ENCODE data around the gene RASGRP3.
"Not testable (repeated sequence)": the region's sequence is repeated elsewhere in the genome, so short reads cannot be mapped to it uniquely, and the experiment has no call there.

RASGRP3 gene, protein sequence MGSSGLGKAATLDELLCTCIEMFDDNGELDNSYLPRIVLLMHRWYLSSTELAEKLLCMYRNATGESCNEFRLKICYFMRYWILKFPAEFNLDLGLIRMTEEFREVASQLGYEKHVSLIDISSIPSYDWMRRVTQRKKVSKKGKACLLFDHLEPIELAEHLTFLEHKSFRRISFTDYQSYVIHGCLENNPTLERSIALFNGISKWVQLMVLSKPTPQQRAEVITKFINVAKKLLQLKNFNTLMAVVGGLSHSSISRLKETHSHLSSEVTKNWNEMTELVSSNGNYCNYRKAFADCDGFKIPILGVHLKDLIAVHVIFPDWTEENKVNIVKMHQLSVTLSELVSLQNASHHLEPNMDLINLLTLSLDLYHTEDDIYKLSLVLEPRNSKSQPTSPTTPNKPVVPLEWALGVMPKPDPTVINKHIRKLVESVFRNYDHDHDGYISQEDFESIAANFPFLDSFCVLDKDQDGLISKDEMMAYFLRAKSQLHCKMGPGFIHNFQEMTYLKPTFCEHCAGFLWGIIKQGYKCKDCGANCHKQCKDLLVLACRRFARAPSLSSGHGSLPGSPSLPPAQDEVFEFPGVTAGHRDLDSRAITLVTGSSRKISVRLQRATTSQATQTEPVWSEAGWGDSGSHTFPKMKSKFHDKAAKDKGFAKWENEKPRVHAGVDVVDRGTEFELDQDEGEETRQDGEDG

DNA sequence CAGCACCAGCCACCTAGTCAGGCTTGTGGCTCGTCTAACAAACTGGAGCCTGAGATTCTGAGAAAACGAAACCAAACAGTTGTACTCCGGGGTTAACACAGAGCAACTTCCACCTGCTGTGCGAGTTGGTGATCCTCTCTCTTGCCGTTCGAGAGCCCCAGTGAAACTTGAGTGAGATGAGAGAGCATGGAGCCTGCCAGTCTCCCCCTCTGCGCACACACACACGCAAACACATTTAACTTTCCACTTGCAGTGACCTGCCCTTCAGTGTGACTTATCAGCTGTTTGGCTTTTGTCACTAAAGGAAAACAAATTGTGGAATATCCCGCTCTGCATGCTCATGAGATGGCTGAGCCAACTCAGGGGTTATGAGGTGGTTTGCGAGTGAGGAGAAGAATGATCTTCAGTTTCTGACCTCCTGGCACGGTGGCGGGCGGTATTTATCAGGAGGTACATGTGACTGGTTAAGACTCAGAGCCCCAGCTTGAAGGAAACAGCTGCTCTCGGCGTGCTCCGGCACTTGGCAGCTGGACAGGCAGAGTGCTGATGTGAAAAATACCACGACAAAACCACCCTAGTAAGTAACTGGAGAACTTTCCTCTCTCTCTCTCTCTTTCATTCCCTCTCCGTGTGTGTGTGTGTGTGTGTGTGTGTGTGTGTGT lies at the start of gene RASGRP3:
RASGRP3 (plus strand) TSS at position 519 of the 662 bp plus-strand sequence. CDS start 38,488 bp downstream, outside the sequence.
- peak; percentile 23 for DNase-seq (ENCODE audit: low read depth)

GRCh38 chr2:33426666-33427231 lies 49.7 kb upstream of the RASGRP3 start:
- DNase-seq (ENCODE audit: low read depth), result no peak

GRCh38 chr2:33430077-33430476 lies 46.4 kb upstream of the RASGRP3 start:
- DNase-seq (ENCODE audit: low read depth), result no peak

- DNase-seq (ENCODE audit: low read depth), result no peak
Measured at GRCh38 chr2:33430856-33431255, 45.6 kb upstream of the RASGRP3 start.

GRCh38 chr2:33432871-33433270 lies 43.6 kb upstream of the RASGRP3 start:
- no peak for DNase-seq (ENCODE audit: low read depth)

DNA sequence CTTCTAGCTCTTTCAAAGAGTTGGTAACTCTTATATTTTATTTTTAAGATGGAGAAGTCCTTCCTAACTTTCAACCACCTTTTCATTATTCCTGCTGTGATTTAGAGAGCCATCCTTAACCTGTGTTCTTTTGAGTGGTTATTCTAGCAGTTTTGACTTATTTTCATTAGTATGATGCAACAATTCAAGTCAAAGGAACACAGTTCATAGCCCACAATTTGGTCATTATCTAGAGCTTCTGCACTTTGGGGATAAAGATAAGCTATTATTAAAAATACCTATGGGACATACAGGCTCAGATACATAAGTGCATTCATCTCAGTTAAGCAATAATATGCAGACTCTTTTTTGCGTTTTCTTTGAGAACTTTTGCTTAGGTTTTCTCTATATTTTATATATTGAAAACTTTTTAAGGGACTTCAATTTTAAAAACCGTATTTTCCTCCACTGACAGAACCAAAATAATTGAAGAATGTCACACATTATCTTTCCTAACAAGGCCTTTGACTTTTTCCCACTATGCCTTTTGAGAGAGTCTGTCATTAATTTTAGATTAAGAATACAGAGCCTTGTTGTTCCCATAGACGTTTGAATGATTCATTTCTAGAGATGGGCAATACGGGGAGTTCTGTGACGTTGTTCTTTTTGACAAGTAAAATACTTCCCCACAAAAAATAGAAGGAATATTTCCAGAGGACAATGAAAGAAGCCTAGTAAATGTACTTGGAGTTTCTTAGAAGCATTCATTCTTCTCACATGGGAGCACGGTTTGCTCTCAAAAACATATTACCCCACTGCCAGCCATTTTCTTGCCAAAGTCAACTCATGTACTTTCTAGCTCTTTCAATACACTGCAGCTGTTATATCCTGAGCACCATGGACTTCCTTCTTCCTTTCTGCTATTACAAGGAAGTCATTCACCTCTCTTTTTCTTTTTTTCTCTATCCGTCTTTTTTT lies 42.9 kb upstream of the RASGRP3 start:
- no peak for DNase-seq (ENCODE audit: low read depth)

GRCh38 chr2:33435518-33435917 lies 40.9 kb upstream of the RASGRP3 start:
- DNase-seq (ENCODE audit: low read depth), result no peak

- no peak for DNase-seq (ENCODE audit: low read depth)
Measured at GRCh38 chr2:33436083-33436482, 40.4 kb upstream of the RASGRP3 start.

- DNase-seq (ENCODE audit: low read depth), result no peak
Measured at GRCh38 chr2:33437297-33437696, 39.2 kb upstream of the RASGRP3 start.

DNA sequence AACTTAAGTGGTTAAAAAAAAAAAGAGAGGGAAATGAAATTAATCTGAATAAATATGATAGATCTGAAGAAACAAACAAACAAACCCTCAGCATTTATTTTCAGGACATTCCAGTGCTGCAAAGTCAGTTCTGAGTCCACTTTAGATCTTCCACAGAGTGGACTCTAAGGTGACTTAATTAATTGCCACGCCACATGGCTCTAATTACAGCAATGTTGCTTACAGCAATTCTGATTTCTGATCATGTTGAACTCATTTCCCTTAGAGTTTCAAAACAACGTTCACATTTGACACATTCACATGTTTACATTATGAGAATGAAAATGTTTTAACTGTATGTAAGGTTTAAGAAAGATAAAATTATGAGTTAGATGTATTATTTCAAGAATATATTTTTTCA lies 38.6 kb upstream of the RASGRP3 start:
- no peak for DNase-seq (ENCODE audit: low read depth)

DNA sequence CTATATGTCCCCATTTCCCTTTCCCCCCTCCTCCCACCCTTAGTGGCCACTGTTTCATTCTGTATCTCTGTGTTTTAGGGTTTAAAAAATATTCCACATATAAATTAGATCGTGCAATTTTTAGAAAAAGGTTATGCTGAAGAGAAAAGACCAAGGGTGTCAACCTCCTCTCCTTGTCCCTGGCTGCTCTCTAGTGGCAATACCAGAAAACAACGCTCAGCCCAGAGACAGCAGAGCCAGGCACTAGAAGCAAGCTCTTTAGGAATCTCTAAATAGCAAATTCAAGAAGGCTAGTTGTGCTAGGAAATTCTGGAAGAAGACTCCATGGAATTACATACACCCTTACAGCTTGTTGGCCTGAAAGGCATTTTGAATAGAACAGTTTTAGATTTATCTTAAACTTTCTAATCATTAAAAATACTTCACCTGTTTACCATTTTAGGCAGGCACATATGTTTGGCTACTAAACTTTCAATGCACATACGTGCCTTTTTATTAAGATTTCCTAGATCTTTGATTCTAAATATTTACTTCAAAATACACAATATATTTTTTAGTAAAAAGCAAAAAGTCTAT lies 35.1 kb upstream of the RASGRP3 start:
- DNase-seq (ENCODE audit: low read depth), result no peak

DNA sequence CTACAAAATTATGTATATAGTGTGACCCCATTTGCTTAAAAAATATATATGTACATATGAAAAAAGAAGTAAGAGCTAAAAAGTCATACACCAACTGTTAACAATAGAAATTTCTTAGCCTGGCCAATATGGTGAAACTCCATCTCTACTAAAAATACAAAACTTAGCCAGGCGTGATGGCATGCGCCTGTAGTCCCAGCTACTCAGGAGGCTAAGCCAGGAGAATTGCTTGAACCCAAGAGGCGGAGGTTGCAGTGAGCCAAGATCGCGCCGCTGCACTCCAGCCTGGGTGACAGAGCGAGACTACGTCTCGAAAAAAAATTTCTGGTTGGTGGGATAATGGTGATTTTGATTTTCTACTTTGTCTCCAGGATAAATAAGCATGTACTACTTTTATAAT lies 34.4 kb upstream of the RASGRP3 start:
- not testable (repeated sequence) for DNase-seq (ENCODE audit: low read depth)

DNA sequence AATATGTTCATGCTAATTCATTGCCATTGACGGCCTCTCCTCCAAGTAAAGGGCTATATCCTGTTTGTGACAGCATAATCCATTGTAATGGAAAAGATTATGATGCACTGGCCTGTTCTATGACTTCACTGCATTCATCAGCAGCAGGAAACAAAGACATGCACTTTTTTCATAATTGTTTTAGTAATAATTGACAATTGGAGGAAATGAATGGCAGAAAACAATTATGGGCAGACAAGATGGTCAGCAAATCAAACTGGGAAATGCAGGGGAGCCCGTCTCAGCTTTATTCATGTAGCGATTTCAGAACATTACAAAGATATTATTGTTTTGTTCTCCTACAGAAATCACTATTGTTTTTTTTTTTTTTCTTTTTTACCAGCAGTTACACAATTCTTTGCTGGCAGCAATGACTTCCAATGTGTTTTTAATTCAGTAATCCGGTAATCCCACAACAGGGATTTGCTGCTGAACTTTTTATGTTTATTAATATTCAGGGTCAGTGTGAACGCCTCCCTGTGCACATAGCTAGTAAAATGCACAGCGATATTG lies 33.8 kb upstream of the RASGRP3 start:
- DNase-seq (ENCODE audit: low read depth), result no peak

- no peak for DNase-seq (ENCODE audit: low read depth)
Measured at GRCh38 chr2:33443274-33443829, 33.1 kb upstream of the RASGRP3 start.

- no peak for DNase-seq (ENCODE audit: low read depth)
Measured at GRCh38 chr2:33444967-33445366, 31.5 kb upstream of the RASGRP3 start.

DNA sequence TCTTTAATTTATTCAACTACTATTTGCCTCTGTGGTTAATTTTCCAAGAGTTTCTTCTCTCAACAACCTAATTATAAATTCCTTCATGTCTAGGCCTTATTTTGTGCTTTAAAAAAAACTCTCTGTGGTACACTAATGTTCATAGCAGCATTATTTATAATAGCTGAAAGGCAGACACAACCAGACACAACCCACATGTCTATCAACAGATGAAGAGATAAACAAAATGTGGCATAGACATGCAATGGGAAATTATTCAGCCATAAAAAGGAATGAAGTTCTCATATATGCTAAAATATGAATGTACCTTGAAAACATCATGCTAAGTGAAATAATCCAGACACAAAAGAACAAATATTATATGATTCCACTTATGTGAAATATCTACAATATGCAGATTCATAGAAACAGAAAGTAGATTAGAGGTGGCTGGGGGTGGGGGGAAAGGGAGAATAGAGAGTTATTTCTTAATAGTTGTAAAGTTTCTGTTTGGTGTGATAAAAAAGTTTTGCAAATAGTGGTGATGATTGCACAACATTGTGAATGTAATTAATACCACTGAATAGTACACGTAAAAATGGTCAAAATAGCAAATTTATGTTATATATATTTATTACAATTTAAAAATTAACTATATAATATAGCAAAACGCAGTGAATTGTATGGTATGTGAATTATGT lies 28.1 kb upstream of the RASGRP3 start:
- DNase-seq (ENCODE audit: low read depth), result no peak

DNA sequence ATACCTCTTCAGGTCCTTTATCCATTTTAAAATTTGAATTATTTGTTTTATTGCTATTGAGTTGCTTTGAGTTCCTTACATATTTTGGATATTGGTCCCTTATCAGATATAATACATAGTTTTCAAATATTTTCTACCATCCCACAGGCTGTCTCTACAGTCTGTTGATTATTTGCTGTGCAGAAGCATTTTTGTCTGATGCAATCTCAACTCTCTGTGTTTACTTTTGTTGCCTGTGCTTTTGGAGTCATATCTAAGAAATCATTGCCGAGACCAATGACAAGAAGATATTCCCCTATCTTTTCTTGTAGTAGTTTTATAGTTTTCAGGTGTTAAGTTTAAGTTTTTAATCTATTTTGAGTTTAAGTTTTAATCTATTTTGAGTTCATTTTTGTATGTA lies 25.2 kb upstream of the RASGRP3 start:
- DNase-seq (ENCODE audit: low read depth), result no peak

DNA sequence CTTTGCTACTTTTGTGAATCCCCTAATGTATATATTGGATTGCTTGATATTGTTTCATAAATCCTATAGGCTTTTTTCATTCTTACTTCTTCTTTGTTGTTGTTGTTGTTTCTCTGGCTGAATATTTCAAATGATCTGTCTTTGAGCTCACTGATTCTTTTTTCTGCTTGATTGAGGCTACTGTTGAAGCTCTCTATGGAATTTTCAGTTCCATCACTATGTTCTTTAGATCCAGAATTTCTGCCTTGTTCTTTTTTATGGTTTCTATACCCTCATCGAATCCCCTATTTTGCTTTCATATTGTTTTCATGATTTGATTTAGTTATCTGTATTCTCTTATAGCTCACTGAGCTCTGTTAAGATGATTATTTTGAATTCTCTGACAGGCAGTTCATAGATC lies 24.6 kb upstream of the RASGRP3 start:
- DNase-seq (ENCODE audit: low read depth), result no peak

DNA sequence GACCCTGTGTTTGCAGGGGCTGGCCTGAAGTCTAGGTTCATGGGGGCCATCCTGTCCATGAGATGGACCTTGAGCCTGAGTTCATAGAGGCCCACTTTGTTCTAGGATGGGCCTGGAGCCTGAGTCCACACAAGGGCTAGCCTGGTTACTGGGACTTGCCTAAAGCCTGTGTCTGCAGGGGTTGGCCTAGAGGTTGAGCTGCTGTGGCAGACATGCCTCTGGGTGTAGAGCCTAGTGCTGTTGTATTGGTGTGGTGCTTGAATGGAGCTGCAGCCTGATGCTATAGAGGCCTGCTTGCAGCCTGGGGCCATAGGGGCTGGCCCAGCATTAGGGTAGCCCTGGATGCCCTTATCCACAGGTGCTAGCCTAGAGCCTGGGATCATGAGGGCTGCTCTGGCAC lies 23.9 kb upstream of the RASGRP3 start:
- no peak for DNase-seq (ENCODE audit: low read depth)

All from stimulated activated CD8-positive, alpha-beta memory T cell treated with anti-CD3 and anti-CD28 coated beads, Interleukin-7, amount 100 ng/mL, for 24 hours (primary cell).